Measurements from ENCODE around the gene MALRD1. TPM values are rescaled to one million over a fixed set of nuclear protein-coding genes. Genes with fewer than 3 reads are reported as not detected.

Gene MALRD1
- total RNA-seq, 4 donors from 2014 or later = 0.33 to 7.5 (median 1.1) TPM

DNA sequence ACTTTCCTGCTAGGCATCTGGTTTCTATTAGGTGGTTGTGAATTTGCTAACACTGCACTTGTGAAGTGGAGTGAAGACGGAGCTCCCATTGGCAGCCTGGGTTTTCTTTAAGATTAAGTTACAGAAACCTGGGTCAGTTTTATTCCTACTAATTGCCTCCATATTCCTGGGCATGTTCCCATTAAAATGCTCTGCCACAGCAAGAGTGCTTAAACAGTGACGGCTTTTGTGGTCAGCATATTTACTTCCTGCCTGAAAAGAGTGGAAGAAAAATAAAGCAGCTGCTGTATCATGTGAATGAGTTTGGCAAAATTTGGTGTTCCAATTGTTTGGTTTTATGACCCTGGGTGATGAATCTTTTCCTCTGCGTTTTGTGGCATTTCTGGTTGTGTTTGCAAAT is 670.7 kb downstream of the MALRD1 start:
- DNase-seq (ENCODE audit: extremely low spot score) = no peak
- TF ChIP-seq POLR2AphosphoS5 (IDR thresholded peaks at IDR 0.05) (no peak), EP300 (IDR thresholded peaks at IDR 0.05) (no peak), POLR2A (IDR thresholded peaks at IDR 0.05; ENCODE audit: low read depth) (no peak)
- TF ChIP-seq, protein P1, sequence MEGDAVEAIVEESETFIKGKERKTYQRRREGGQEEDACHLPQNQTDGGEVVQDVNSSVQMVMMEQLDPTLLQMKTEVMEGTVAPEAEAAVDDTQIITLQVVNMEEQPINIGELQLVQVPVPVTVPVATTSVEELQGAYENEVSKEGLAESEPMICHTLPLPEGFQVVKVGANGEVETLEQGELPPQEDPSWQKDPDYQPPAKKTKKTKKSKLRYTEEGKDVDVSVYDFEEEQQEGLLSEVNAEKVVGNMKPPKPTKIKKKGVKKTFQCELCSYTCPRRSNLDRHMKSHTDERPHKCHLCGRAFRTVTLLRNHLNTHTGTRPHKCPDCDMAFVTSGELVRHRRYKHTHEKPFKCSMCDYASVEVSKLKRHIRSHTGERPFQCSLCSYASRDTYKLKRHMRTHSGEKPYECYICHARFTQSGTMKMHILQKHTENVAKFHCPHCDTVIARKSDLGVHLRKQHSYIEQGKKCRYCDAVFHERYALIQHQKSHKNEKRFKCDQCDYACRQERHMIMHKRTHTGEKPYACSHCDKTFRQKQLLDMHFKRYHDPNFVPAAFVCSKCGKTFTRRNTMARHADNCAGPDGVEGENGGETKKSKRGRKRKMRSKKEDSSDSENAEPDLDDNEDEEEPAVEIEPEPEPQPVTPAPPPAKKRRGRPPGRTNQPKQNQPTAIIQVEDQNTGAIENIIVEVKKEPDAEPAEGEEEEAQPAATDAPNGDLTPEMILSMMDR (IDR thresholded peaks at IDR 0.05) = no peak
- H3K27ac ChIP-seq (replicated peaks in 1 of 4) = no peak overlapping the region
- H3K36me3 ChIP-seq = no peaks in the 10 kb centered on the region
- no peaks in the 10 kb centered on the region for H3K27me3 ChIP-seq
- no peaks in the 10 kb centered on the region for H3K9me3 ChIP-seq
- H3K4me3 ChIP-seq = peak overlapping the region in 1 of 4 donors; percentile 2
- intact Hi-C loops (cut with DNase I) = no loop called here
- 25% methylated on average over 3 of the region's 3 CpGs for whole genome bisulfite sequencing
- no peaks in the 10 kb centered on the region for H3K4me1 ChIP-seq

DNA sequence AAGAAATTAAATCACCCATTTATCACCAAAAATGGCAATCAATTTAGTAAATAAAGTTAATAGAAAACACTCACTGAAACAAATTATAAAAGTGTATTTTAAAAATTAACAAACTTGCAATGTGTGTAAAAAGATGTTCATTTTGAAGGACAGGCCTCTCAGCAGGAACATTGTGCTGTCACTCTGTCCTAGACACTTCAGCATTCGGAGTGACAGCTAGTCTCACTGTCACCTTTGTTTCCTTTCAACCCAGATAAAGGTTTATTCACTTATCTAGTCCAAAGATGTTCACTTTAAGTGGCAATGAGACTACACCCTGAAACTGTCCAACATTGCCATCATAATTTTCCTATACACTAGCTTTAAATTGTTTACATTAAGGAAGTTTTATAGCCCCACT is 675.7 kb downstream of the MALRD1 start:
- 68% methylated on average over 1 of the region's 1 CpG for WGBS
- Histone ChIP-seq H3K4me3 (no peak overlapping the region), H3K36me3 (no peaks in the 10 kb centered on the region), H3K27me3 (no peaks in the 10 kb centered on the region), H3K4me1 (no peaks in the 10 kb centered on the region), H3K27ac (replicated peaks in 1 of 4) (no peak overlapping the region), H3K9me3 (no peaks in the 10 kb centered on the region)
- intact Hi-C loops (cut with DNase I) = no loop called here
- TF ChIP-seq, protein P1 (IDR thresholded peaks at IDR 0.05) = no peak
- no peak for TF ChIP-seq POLR2A (IDR thresholded peaks at IDR 0.05; ENCODE audit: low read depth)
- TF ChIP-seq EP300 (IDR thresholded peaks at IDR 0.05) = no peak
- no peak for TF ChIP-seq POLR2AphosphoS5 (IDR thresholded peaks at IDR 0.05)
- DNase-seq (ENCODE audit: extremely low spot score) = no peak

DNA sequence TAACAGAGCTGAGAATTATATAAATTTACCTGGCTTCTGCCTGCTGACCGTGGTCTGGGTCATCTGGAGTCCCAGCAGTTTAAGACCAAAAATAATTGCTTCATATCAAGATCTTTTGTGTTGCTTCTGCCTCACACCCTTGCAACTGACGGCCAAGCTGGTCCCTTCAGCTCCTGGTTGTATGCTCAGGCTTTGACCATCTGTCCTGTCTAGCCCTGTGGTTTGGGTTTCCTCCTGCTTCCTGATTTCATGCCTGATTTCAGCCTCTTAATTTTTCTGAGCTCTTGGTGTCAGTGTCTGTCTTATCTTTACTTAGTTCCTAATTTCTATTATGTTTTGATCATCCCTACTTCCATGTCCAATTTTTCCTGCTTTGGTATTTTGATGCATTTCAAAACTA is 679.8 kb downstream of the MALRD1 start:
- no peak overlapping the region for H3K4me3 ChIP-seq
- WGBS = 53% methylated on average over 2 of the region's 2 CpGs
- H3K27me3 ChIP-seq = no peaks in the 10 kb centered on the region
- H3K36me3 ChIP-seq = no peaks in the 10 kb centered on the region
- intact Hi-C loops (cut with DNase I) = no loop called here
- TF ChIP-seq POLR2AphosphoS5 (IDR thresholded peaks at IDR 0.05) = no peak
- no peak for TF ChIP-seq EP300 (IDR thresholded peaks at IDR 0.05)
- TF ChIP-seq, protein P1 (IDR thresholded peaks at IDR 0.05) = no peak
- no peak for TF ChIP-seq POLR2A (IDR thresholded peaks at IDR 0.05; ENCODE audit: low read depth)
- no peak for DNase-seq (ENCODE audit: extremely low spot score)
- no peaks in the 10 kb centered on the region for H3K9me3 ChIP-seq
- no peaks in the 10 kb centered on the region for H3K4me1 ChIP-seq
- H3K27ac ChIP-seq (replicated peaks in 1 of 4) = no peak overlapping the region

DNA sequence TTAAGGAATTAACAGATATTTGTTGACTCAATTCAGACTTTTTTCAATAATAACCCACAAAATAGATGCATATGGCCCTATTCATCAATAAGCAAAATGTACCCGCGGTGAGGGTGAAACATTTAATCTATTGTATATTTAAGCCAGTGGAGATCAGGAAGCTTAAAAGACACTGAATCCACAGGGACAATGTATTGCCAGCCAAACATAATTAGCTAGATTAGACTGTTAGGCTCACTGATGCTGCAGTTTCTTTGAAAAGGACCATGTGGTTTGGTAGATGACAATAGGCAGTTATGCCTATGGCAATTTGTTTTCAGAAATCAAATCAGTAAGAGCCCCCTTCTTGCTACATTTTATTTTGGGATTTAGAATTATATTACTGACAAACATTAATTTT is 680.4 kb downstream of the MALRD1 start:
- TF ChIP-seq EP300 (IDR thresholded peaks at IDR 0.05) (no peak), POLR2AphosphoS5 (IDR thresholded peaks at IDR 0.05) (no peak), POLR2A (IDR thresholded peaks at IDR 0.05; ENCODE audit: low read depth) (no peak)
- TF ChIP-seq, protein P1 (IDR thresholded peaks at IDR 0.05) = no peak
- Histone ChIP-seq H3K9me3 (no peaks in the 10 kb centered on the region), H3K36me3 (no peaks in the 10 kb centered on the region), H3K4me3 (no peak overlapping the region), H3K4me1 (no peaks in the 10 kb centered on the region), H3K27me3 (no peaks in the 10 kb centered on the region), H3K27ac (replicated peaks in 1 of 4) (no peak overlapping the region)
- no peak for DNase-seq (ENCODE audit: extremely low spot score)
- 93% methylated on average over 2 of the region's 2 CpGs for WGBS
- intact Hi-C loops (cut with DNase I) = no loop called here

DNA sequence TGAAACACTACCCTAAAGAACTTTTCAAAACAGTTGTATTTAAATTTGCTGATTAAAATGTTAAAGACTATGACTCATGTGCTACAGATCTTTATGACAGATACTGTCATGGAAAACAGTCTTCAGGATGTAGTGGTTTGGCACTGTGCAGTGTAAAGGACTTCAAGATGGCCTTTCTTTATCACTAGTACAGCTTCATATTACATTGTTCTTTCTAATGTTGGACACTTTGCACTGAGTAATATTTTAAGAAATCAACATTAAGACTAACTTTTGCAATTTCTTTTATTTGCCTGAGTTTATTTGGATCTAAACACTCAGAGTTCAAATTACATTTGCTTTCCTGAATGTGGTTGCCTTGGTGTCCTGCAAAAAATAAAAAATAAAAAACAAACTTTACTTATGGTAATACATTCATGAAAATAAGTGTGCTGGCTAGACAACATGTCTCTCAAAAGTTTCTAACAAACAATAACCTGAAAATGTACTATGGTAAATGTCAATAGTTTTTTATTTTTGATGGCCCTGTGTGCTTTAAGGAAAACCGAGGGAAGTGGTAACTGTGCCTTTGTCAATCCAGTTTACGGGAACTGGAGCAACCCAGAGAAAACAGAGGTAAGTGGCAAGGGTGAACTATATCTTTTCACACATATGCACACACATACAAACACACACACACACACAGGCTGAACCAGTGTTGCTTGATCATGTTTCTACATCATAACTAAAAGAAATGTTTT is 681.7 kb downstream of the MALRD1 start:
- TF ChIP-seq POLR2A (IDR thresholded peaks at IDR 0.05; ENCODE audit: low read depth) = no peak
- TF ChIP-seq, protein P1 (IDR thresholded peaks at IDR 0.05) = no peak
- TF ChIP-seq POLR2AphosphoS5 (IDR thresholded peaks at IDR 0.05) = no peak
- TF ChIP-seq EP300 (IDR thresholded peaks at IDR 0.05) = no peak
- intact Hi-C loops (cut with DNase I) = no loop called here
- WGBS = 87% methylated on average over 2 of the region's 2 CpGs
- no peak for DNase-seq (ENCODE audit: extremely low spot score)
- H3K4me3 ChIP-seq = no peak overlapping the region
- no peaks in the 10 kb centered on the region for H3K27me3 ChIP-seq
- no peaks in the 10 kb centered on the region for H3K9me3 ChIP-seq
- H3K36me3 ChIP-seq = no peaks in the 10 kb centered on the region
- no peaks in the 10 kb centered on the region for H3K4me1 ChIP-seq
- no peak overlapping the region for H3K27ac ChIP-seq (replicated peaks in 1 of 4)
